ENCODE results near the gene ABCG1.

ABCG1 gene

GRCh38 chr21:42215942-42216725 lies 2.8 kb upstream of the ABCG1 start:
- DNase-seq: no peak

GRCh38 chr21:42216726-42217572 lies 2.0 kb upstream of the ABCG1 start:
- DNase-seq: no peak

- peak; percentile 40 for DNase-seq
Measured at GRCh38 chr21:42219606-42220137, 732 bp downstream of the ABCG1 start.

GRCh38 chr21:42220138-42220701 lies 1.3 kb downstream of the ABCG1 start:
- DNase-seq: peak; percentile 84

GRCh38 chr21:42221581-42222345 lies 2.8 kb downstream of the ABCG1 start:
- no peak for DNase-seq

GRCh38 chr21:42222386-42222785 lies 3.4 kb downstream of the ABCG1 start:
- DNase-seq: no peak

GRCh38 chr21:42222821-42223390 lies 4.0 kb downstream of the ABCG1 start:
- DNase-seq: no peak

- no peak for DNase-seq
Measured at GRCh38 chr21:42223826-42224575, 5.1 kb downstream of the ABCG1 start.

GRCh38 chr21:42225042-42225441 lies 6.1 kb downstream of the ABCG1 start:
- DNase-seq: no peak

- no peak for DNase-seq
Measured at GRCh38 chr21:42225571-42226155, 6.7 kb downstream of the ABCG1 start.

GRCh38 chr21:42226626-42227025 lies 7.7 kb downstream of the ABCG1 start:
- DNase-seq: no peak

- DNase-seq: peak; percentile 42
Measured at GRCh38 chr21:42227909-42228708, 9.2 kb downstream of the ABCG1 start.

GRCh38 chr21:42228709-42229220 lies 9.8 kb downstream of the ABCG1 start:
- no peak for DNase-seq

- no peak for DNase-seq
Measured at GRCh38 chr21:42229676-42230075, 10.7 kb downstream of the ABCG1 start.

- no peak for DNase-seq
Measured at GRCh38 chr21:42230178-42230577, 11.2 kb downstream of the ABCG1 start.

- DNase-seq: no peak
Measured at GRCh38 chr21:42230636-42231035, 11.7 kb downstream of the ABCG1 start.

- DNase-seq: no peak
Measured at GRCh38 chr21:42231756-42232155, 12.8 kb downstream of the ABCG1 start.

- peak; percentile 50 for DNase-seq
Measured at GRCh38 chr21:42232176-42232825, 13.4 kb downstream of the ABCG1 start.

Measured in NCI-H146 (cell line).